GM23338 (cell line): ENCODE results near the gene LRP1B. TPM values are rescaled to one million over a fixed set of nuclear protein-coding genes. Genes with fewer than 3 reads are reported as not detected.

ENCODE experiments used
- ATAC-seq: fragments of 200-7000 bp; cut with Tn5 transposase; 3 replicates; pipeline ENCODE4 v1.9.1; 2020
- DNase-seq: peaks from one replicate; pipeline ENCODE4 v3.0.0-alpha.2; 2015; ENCODE audit warnings: low spot score
- H2AFZ ChIP-seq: fragments of 200-600 bp; sonication (generic); 2 replicates; pipeline ENCODE4 v1.8.0; 2016; ENCODE audit warnings: antibody characterized with exemption, mild to moderate bottlenecking, moderate library complexity
- H3F3A ChIP-seq: fragments of 200-600 bp; sonication (generic); replicated peaks from 2 replicates; pipeline ENCODE4 v1.8.0; 2017; ENCODE audit warnings: antibody characterized with exemption, mixed run types, low read depth
- H3K27ac ChIP-seq: fragments of 200-600 bp; sonication (generic); 2 replicates; pipeline ENCODE4 v1.6.1; 2016; ENCODE audit warnings: low read depth
- H3K27me3 ChIP-seq: fragments of 200-600 bp; sonication (generic); 2 replicates; pipeline ENCODE4 v1.8.0; 2016; ENCODE audit warnings: mild to moderate bottlenecking, mixed run types, moderate library complexity; ENCODE audit not compliant: insufficient read depth
- H3K36me3 ChIP-seq: fragments of 200-600 bp; sonication (generic); 2 replicates; pipeline ENCODE4 v1.8.0; 2016; ENCODE audit warnings: mild to moderate bottlenecking; ENCODE audit not compliant: insufficient read depth
- H3K4me1 ChIP-seq: fragments of 200-600 bp; sonication (generic); 2 replicates; pipeline ENCODE4 v1.8.0; 2016; ENCODE audit warnings: mild to moderate bottlenecking, moderate library complexity; ENCODE audit not compliant: insufficient read depth
- H3K4me2 ChIP-seq: fragments of 200-600 bp; sonication (generic); 2 replicates; pipeline ENCODE4 v1.7.1; 2017; ENCODE audit warnings: mixed run types
- H3K4me3 ChIP-seq: fragments of 200-600 bp; sonication (generic); 2 replicates; pipeline ENCODE4 v1.6.1; 2016; ENCODE audit warnings: mixed run types
- H3K79me2 ChIP-seq: fragments of 200-600 bp; sonication (generic); replicated peaks from 2 replicates; pipeline ENCODE4 v1.8.0; 2017; ENCODE audit warnings: mild to moderate bottlenecking; ENCODE audit not compliant: insufficient read depth
- H3K9me2 ChIP-seq: fragments of 200-600 bp; sonication (generic); 2 replicates; pipeline ENCODE4 v1.8.0; 2017; ENCODE audit not compliant: insufficient read depth
- H4K20me1 ChIP-seq: fragments of 200-600 bp; sonication (generic); replicated peaks from 2 replicates; pipeline ENCODE4 v1.8.0; 2017; ENCODE audit warnings: mild to moderate bottlenecking; ENCODE audit not compliant: insufficient read depth
- H3K27ac Mint-ChIP-seq: 2 replicates; pipeline ENCODE4 v1.8.0; 2020; ENCODE audit warnings: inconsistent platforms, mild to moderate bottlenecking, moderate library complexity, mixed read lengths
- H3K27me3 Mint-ChIP-seq: 3 replicates; pipeline ENCODE4 v1.8.0; 2022; ENCODE audit warnings: low read depth, mild to moderate bottlenecking, moderate library complexity, mixed read lengths, inconsistent platforms; ENCODE audit not compliant: insufficient read depth, poor library complexity
- H3K36me3 Mint-ChIP-seq: 3 replicates; pipeline ENCODE4 v1.8.0; 2021; ENCODE audit warnings: low read depth, mild to moderate bottlenecking, inconsistent platforms, moderate library complexity, mixed read lengths
- H3K4me1 Mint-ChIP-seq: 3 replicates; pipeline ENCODE4 v1.8.0; 2020; ENCODE audit warnings: mild to moderate bottlenecking, inconsistent platforms, mixed read lengths
- H3K4me3 Mint-ChIP-seq: 3 replicates; pipeline ENCODE4 v1.8.0; 2021; ENCODE audit warnings: moderate library complexity, mild to moderate bottlenecking, inconsistent platforms, mixed read lengths
- H3K9me3 Mint-ChIP-seq: 3 replicates; pipeline ENCODE4 v1.8.0; 2020; ENCODE audit warnings: moderate library complexity, mild to moderate bottlenecking, inconsistent platforms, mixed read lengths
- CREB1 ChIP-seq: fragments of 250-450 bp; sonication (Bioruptor Pico); IDR thresholded peaks from 2 replicates; pipeline ENCODE4 v1.5.0; 2020; ENCODE audit warnings: low read depth, mild to moderate bottlenecking, moderate library complexity
- CTCF ChIP-seq, 2 experiments: fragments of 200-600 bp in 1 of 2; sonication (generic) in 1 of 2; conservative IDR thresholded peaks; 2 replicates each; pipeline versions ENCODE4 v1.5.1 to v1.6.1; 2016 to 2017; ENCODE audit warnings: antibody characterized with exemption in 2 of 2, low read depth in 2 of 2, mild to moderate bottlenecking in 2 of 2, moderate library complexity in 1 of 2
- EZH2 ChIP-seq: fragments of 200-600 bp; sonication (generic); IDR thresholded peaks from one replicate; pipeline ENCODE4 v1.8.0; 2017; ENCODE audit warnings: antibody characterized with exemption, mild to moderate bottlenecking, low read depth; ENCODE audit not compliant: unreplicated experiment
- EZH2phosphoT487 ChIP-seq: fragments of 200-600 bp; sonication (generic); IDR thresholded peaks from one replicate; pipeline ENCODE4 v1.8.1; 2018; ENCODE audit warnings: antibody characterized with exemption; ENCODE audit not compliant: unreplicated experiment
- JUNB ChIP-seq: IDR thresholded peaks from one replicate; pipeline ENCODE4 v1.6.1; 2016; ENCODE audit warnings: antibody characterized with exemption; ENCODE audit not compliant: unreplicated experiment
- NANOG ChIP-seq: IDR thresholded peaks from 2 replicates; pipeline ENCODE4 v1.6.1; 2016; ENCODE audit warnings: antibody characterized with exemption, borderline replicate concordance
- POLR2AphosphoS5 ChIP-seq: IDR thresholded peaks from 2 replicates; pipeline ENCODE4 v1.6.1; 2016; ENCODE audit warnings: antibody characterized with exemption, low read depth
- REST ChIP-seq: IDR thresholded peaks from one replicate; pipeline ENCODE4 v1.6.1; 2018; ENCODE audit warnings: antibody characterized with exemption; ENCODE audit not compliant: unreplicated experiment
- STAT1 ChIP-seq: IDR thresholded peaks from one replicate; pipeline ENCODE4 v1.6.1; 2016; ENCODE audit warnings: antibody characterized with exemption; ENCODE audit not compliant: unreplicated experiment
- ZNF114 ChIP-seq: fragments of 250-450 bp; sonication (Bioruptor Pico); IDR thresholded peaks from 2 replicates; pipeline ENCODE4 v1.5.0; 2020; ENCODE audit warnings: mild to moderate bottlenecking, moderate library complexity
- ZNF331 ChIP-seq: fragments of 250-450 bp; sonication (Bioruptor Pico); IDR thresholded peaks from 2 replicates; pipeline ENCODE4 v1.5.0; 2020; ENCODE audit warnings: low read depth, mild to moderate bottlenecking, moderate library complexity
- polyA plus RNA-seq: library from polyadenylated mRNA; unstranded; fragments of >200 nt; fragmentation: Nextera tagmentation; extraction: Ambion mirVana; gene quantifications from 2 replicates; pipeline ENCODE4 v1.2.1, GENCODE V29; 2016
- total RNA-seq: library from RNA; depleted of rRNA; stranded (reverse); fragments of >200 nt; shearing (Covaris generic); gene quantifications from 2 replicates; pipeline ENCODE4 v1.2.3, GENCODE V29; 2014
- TF ChIP-seq, protein P1 (sequence below): fragments of 250-450 bp; sonication (Bioruptor Pico); IDR thresholded peaks from 2 replicates; pipeline ENCODE4 v1.5.0; 2020; ENCODE audit warnings: mild to moderate bottlenecking, moderate library complexity
- TF ChIP-seq, protein P2 (sequence below): IDR thresholded peaks from 2 replicates; pipeline ENCODE4 v1.6.1; 2016; ENCODE audit warnings: antibody characterized with exemption

LRP1B gene
- total and polyA plus RNA-seq, 2 experiments from 2014 or later, result 0.15 to 0.97 TPM

GRCh38 chr2:140376686-140377085 is 1754.1 kb downstream of the LRP1B start:
- H3K4me1 Mint-ChIP-seq, result peaks cover 5% of the 10 kb centered on the region; the same call in 2 of the 3 replicates
- Histone ChIP-seq H2AFZ (peak overlapping the region; percentile 80; the same call in 1 of the 2 replicates), H4K20me1 (no peaks in the 10 kb centered on the region), H3K9me2 (no peaks in the 10 kb centered on the region), H3K4me2 (no peak overlapping the region), H3K27me3 (no peaks in the 10 kb centered on the region), H3K36me3 (no peaks in the 10 kb centered on the region), H3K4me3 (no peak overlapping the region), H3K4me1 (no peaks in the 10 kb centered on the region), H3K27ac (no peak overlapping the region), H3K79me2 (no peaks in the 10 kb centered on the region), H3F3A (no peaks in the 10 kb centered on the region)
- peaks cover 2% of the 10 kb centered on the region for H3K27me3 Mint-ChIP-seq
- peak; percentile 43 for ATAC-seq
- no peak overlapping the region for H3K4me3 Mint-ChIP-seq
- no peaks in the 10 kb centered on the region for H3K9me3 Mint-ChIP-seq
- DNase-seq, result peak; percentile 14
- no peaks in the 10 kb centered on the region for H3K36me3 Mint-ChIP-seq
- no peak for TF ChIP-seq REST
- no peak for TF ChIP-seq EZH2phosphoT487
- TF ChIP-seq, protein P1, sequence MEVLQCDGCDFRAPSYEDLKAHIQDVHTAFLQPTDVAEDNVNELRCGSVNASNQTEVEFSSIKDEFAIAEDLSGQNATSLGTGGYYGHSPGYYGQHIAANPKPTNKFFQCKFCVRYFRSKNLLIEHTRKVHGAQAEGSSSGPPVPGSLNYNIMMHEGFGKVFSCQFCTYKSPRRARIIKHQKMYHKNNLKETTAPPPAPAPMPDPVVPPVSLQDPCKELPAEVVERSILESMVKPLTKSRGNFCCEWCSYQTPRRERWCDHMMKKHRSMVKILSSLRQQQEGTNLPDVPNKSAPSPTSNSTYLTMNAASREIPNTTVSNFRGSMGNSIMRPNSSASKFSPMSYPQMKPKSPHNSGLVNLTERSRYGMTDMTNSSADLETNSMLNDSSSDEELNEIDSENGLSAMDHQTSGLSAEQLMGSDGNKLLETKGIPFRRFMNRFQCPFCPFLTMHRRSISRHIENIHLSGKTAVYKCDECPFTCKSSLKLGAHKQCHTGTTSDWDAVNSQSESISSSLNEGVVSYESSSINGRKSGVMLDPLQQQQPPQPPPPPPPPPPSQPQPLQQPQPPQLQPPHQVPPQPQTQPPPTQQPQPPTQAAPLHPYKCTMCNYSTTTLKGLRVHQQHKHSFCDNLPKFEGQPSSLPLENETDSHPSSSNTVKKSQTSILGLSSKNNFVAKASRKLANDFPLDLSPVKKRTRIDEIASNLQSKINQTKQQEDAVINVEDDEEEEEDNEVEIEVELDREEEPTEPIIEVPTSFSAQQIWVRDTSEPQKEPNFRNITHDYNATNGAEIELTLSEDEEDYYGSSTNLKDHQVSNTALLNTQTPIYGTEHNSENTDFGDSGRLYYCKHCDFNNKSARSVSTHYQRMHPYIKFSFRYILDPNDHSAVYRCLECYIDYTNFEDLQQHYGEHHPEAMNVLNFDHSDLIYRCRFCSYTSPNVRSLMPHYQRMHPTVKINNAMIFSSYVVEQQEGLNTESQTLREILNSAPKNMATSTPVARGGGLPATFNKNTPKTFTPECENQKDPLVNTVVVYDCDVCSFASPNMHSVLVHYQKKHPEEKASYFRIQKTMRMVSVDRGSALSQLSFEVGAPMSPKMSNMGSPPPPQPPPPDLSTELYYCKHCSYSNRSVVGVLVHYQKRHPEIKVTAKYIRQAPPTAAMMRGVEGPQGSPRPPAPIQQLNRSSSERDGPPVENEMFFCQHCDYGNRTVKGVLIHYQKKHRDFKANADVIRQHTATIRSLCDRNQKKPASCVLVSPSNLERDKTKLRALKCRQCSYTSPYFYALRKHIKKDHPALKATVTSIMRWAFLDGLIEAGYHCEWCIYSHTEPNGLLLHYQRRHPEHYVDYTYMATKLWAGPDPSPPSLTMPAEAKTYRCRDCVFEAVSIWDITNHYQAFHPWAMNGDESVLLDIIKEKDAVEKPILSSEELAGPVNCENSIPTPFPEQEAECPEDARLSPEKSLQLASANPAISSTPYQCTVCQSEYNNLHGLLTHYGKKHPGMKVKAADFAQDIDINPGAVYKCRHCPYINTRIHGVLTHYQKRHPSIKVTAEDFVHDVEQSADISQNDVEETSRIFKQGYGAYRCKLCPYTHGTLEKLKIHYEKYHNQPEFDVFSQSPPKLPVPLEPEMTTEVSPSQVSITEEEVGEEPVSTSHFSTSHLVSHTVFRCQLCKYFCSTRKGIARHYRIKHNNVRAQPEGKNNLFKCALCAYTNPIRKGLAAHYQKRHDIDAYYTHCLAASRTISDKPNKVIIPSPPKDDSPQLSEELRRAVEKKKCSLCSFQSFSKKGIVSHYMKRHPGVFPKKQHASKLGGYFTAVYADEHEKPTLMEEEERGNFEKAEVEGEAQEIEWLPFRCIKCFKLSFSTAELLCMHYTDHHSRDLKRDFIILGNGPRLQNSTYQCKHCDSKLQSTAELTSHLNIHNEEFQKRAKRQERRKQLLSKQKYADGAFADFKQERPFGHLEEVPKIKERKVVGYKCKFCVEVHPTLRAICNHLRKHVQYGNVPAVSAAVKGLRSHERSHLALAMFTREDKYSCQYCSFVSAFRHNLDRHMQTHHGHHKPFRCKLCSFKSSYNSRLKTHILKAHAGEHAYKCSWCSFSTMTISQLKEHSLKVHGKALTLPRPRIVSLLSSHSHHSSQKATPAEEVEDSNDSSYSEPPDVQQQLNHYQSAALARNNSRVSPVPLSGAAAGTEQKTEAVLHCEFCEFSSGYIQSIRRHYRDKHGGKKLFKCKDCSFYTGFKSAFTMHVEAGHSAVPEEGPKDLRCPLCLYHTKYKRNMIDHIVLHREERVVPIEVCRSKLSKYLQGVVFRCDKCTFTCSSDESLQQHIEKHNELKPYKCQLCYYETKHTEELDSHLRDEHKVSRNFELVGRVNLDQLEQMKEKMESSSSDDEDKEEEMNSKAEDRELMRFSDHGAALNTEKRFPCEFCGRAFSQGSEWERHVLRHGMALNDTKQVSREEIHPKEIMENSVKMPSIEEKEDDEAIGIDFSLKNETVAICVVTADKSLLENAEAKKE, result no peak
- TF ChIP-seq CREB1 (CRISPR knock-in tag), result no peak
- no peak for TF ChIP-seq ZNF114 (CRISPR knock-in tag)
- TF ChIP-seq NANOG, result no peak
- no peak for TF ChIP-seq ZNF331
- no peak for TF ChIP-seq STAT1
- TF ChIP-seq CTCF (conservative IDR thresholded peaks at IDR 0.05; ENCODE audit: low read depth in 2 of 2), result no peak
- no peak for TF ChIP-seq EZH2
- TF ChIP-seq, protein P2, sequence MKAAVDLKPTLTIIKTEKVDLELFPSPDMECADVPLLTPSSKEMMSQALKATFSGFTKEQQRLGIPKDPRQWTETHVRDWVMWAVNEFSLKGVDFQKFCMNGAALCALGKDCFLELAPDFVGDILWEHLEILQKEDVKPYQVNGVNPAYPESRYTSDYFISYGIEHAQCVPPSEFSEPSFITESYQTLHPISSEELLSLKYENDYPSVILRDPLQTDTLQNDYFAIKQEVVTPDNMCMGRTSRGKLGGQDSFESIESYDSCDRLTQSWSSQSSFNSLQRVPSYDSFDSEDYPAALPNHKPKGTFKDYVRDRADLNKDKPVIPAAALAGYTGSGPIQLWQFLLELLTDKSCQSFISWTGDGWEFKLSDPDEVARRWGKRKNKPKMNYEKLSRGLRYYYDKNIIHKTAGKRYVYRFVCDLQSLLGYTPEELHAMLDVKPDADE, result no peak
- TF ChIP-seq POLR2AphosphoS5, result no peak
- TF ChIP-seq JUNB, result no peak
- H3K27ac Mint-ChIP-seq, result peak overlapping the region; percentile 16; the same call in 1 of the 2 replicates
